Transverse colon (tissue), 4 donors: ENCODE measurements around the gene ARHGAP42. TPM values are rescaled to one million over a fixed set of nuclear protein-coding genes. Genes with fewer than 3 reads are reported as not detected.
"Not testable (repeated sequence)": the region's sequence is repeated elsewhere in the genome, so short reads cannot be mapped to it uniquely, and the experiment has no call there.

Source experiments
- DNase-seq: peaks from one replicate; pipeline ENCODE4 v3.0.0-alpha.2; 2019
- H3K27ac ChIP-seq, 4 donors: fragments of 200-600 bp; sonication (generic); 2 replicates each; pipeline ENCODE4 v1.5.1; 2016 to 2018; ENCODE audit warnings: inconsistent platforms in 4 of 4
- H3K27me3 ChIP-seq: fragments of 200-600 bp; sonication (generic); 2 replicates; pipeline ENCODE4 v1.5.1; 2017; ENCODE audit warnings: inconsistent platforms
- H3K36me3 ChIP-seq, 4 donors: fragments of 200-600 bp; sonication (generic); 2 replicates each; pipeline ENCODE4 v1.5.1; 2017 to 2019; ENCODE audit warnings: inconsistent platforms in 4 of 4
- H3K4me1 ChIP-seq, 4 donors: fragments of 200-600 bp; sonication (generic); 2 replicates each; pipeline ENCODE4 v1.5.1; 2017 to 2020; ENCODE audit warnings: inconsistent platforms in 4 of 4
- H3K4me3 ChIP-seq, 4 donors: fragments of 200-600 bp; sonication (generic); 1 replicate in 1 of 4; 2 replicates in 3 of 4; pipeline versions ENCODE4 v1.5.1 to v1.6.1; 2017 to 2019; ENCODE audit warnings: inconsistent platforms in 4 of 4
- H3K9me3 ChIP-seq, 2 donors: fragments of 200-600 bp; sonication (generic); 2 replicates each; pipeline ENCODE4 v1.5.1; 2017 to 2019; ENCODE audit warnings: inconsistent platforms in 2 of 2
- EP300 ChIP-seq: sonication (generic); formaldehyde crosslinking; IDR thresholded peaks from one replicate; pipeline ENCODE4 v1.6.1; 2017; ENCODE audit warnings: antibody characterized with exemption, low read depth
- POLR2A ChIP-seq: fragments of 450-650 bp; IDR thresholded peaks from one replicate; pipeline ENCODE4 v1.6.1; 2016; ENCODE audit warnings: antibody characterized with exemption, mild to moderate bottlenecking, moderate library complexity
- POLR2AphosphoS5 ChIP-seq, 3 donors: sonication (generic); formaldehyde crosslinking; IDR thresholded peaks; one replicate each; pipeline ENCODE4 v1.6.1; 2016; ENCODE audit warnings: antibody characterized with exemption in 3 of 3
- WGBS, 2 donors: methylation state at CpG; one replicate each; pipeline ENCODE4 v1.1.5; 2018; ENCODE audit warnings: low coverage in 1 of 2; 5-methylcytosine and 5-hydroxymethylcytosine counted together
- in situ Hi-C, 4 donors: fragments of 200-750 bp; cut with MboI; loops; one replicate each; pipeline versions ENCODE4 v1.15.0 to v1.15.1; 2017; ENCODE audit warnings: low sequenced_read_pairs in 3 of 4, low pct_ligation_motif_present in 1 of 4, low pct_unique_long_range_greater_than_20kb in 1 of 4
- intact Hi-C: fragments of 100-400 bp; cut with DNase I; formaldehyde crosslinking; loops from one replicate; pipeline ENCODE4 v1.15.1; 2023; ENCODE audit warnings: low total_unique reads
- total RNA-seq, 4 donors: library from RNA; depleted of rRNA; stranded (reverse); fragments of >200 nt; gene quantifications; one replicate each; pipeline ENCODE4 v1.1.0, GENCODE V29; 2016
- TF ChIP-seq, protein P1 (sequence below), 5 experiments: fragments of 200-600 bp in 3 of 5; fragments of 450-650 bp in 2 of 5; sonication (generic) in 3 of 5; IDR thresholded peaks; 1 replicate in 2 of 5; 2 replicates in 3 of 5; pipeline ENCODE4 v1.5.1; 2016 to 2017; ENCODE audit warnings: antibody characterized with exemption in 5 of 5, inconsistent platforms in 3 of 5, mild to moderate bottlenecking in 2 of 5, moderate library complexity in 1 of 5

ARHGAP42 gene
- total RNA-seq, 4 donors from 2014 or later: 33.3 to 62.5 (median 40.9) TPM

DNA sequence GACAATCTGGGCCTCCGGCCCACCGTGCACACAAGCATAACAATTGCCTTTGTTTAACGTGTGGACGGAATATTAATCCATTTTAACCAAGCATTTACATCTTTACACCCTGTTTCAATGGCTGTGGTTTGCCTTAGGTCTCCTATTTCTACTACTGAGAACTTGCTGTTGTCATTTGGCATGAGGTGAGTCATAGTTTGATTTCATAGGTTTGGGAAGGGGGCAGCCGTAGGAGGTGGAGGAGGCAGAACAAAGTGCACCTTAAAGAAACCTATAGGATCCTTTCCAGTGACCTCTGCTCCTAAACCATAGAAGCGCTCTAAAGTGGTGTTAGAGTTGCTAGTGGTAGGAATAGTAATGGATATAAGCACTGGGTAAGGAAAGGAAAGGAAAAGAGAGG is 59.4 kb downstream of the ARHGAP42 start:
- H3K9me3 ChIP-seq: peaks cover 0 to 4% of the 10 kb centered on the region in 2 donors
- 80 to 88% methylated on average over 2 to 6 of the region's 6 CpGs for WGBS, 2 donors
- TF ChIP-seq POLR2AphosphoS5 (IDR thresholded peaks at IDR 0.05): no peak
- TF ChIP-seq POLR2A: no peak
- TF ChIP-seq EP300: no peak
- TF ChIP-seq, protein P1, sequence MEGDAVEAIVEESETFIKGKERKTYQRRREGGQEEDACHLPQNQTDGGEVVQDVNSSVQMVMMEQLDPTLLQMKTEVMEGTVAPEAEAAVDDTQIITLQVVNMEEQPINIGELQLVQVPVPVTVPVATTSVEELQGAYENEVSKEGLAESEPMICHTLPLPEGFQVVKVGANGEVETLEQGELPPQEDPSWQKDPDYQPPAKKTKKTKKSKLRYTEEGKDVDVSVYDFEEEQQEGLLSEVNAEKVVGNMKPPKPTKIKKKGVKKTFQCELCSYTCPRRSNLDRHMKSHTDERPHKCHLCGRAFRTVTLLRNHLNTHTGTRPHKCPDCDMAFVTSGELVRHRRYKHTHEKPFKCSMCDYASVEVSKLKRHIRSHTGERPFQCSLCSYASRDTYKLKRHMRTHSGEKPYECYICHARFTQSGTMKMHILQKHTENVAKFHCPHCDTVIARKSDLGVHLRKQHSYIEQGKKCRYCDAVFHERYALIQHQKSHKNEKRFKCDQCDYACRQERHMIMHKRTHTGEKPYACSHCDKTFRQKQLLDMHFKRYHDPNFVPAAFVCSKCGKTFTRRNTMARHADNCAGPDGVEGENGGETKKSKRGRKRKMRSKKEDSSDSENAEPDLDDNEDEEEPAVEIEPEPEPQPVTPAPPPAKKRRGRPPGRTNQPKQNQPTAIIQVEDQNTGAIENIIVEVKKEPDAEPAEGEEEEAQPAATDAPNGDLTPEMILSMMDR (IDR thresholded peaks at IDR 0.05): no peak
- DNase-seq: no peak
- no peak overlapping the region for H3K4me3 ChIP-seq
- no peaks in the 10 kb centered on the region for H3K27me3 ChIP-seq
- peaks cover 0 to 2% (median 0%) of the 10 kb centered on the region in 4 donors for H3K4me1 ChIP-seq
- in situ Hi-C loops (no loop called here), intact Hi-C loops (no loop called here)
- H3K36me3 ChIP-seq: peaks cover 0 to 3% (median 0%) of the 10 kb centered on the region in 4 donors
- H3K27ac ChIP-seq: no peak overlapping the region

DNA sequence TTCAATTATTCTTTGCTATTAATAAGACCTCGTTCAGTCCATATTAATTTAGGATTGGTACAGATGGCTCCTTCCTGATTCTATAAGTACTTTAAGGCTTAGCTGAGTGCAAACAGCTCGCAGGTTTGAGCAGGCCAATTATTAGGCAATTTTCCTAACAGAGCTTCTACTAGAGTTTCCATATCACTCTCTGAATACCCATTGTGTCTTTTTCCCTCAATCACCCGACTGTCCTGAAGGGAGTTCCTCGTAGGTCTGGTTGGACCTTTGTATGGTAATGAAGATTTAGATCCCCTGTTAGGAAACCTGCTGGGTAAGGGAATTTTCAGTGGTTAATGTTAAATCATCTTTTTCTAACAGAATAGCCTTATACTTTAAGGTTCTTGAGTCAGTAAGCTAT is 61.1 kb downstream of the ARHGAP42 start:
- no peaks in the 10 kb centered on the region for H3K27me3 ChIP-seq
- no peak for DNase-seq
- in situ Hi-C loops (no loop called here), intact Hi-C loops (no loop called here)
- H3K4me3 ChIP-seq: no peak overlapping the region
- H3K9me3 ChIP-seq: peaks cover 0 to 4% of the 10 kb centered on the region in 2 donors
- TF ChIP-seq POLR2A (no peak), POLR2AphosphoS5 (IDR thresholded peaks at IDR 0.05) (no peak), EP300 (no peak)
- TF ChIP-seq, protein P1 (IDR thresholded peaks at IDR 0.05): no peak
- no peak overlapping the region for H3K27ac ChIP-seq
- peaks cover 0 to 4% (median 0%) of the 10 kb centered on the region in 4 donors for H3K4me1 ChIP-seq
- H3K36me3 ChIP-seq: peaks cover 0 to 3% (median 0%) of the 10 kb centered on the region in 4 donors
- WGBS, 2 donors: 67 to 87% methylated on average over 1 to 4 of the region's 4 CpGs

DNA sequence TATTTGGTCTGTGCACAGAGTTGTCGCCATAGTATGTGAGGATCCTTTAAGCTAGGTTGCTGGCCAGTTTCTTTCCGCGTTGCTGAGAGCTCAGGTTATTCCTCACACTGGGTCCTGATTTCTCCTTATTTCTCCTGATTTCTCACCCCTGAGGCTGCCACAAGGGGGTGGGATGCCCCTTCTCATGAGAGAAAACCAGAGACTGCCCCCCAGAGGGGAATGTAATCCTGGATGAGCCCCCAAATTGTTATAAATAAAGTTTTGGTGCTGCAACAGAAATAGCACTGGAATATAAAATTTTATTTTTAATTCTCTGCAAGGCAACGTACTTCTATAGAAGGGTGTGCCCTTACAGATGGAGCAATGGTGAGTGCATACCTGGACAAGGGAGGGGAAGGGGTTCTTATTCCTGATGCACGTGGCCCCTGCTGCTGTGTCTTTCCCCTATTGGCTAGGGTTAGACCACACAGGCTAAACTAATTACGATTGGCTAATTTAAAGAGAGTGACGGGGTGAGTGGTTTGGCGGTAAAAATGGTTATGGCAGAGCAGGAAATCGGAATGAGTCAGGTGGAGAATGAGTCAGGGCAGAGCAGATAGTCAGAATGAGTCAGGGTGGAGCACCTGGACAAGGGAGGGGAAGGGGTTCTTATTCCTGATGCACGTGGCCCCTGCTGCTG is 62.9 kb downstream of the ARHGAP42 start:
- H3K36me3 ChIP-seq, intact Hi-C loops, DNase-seq, H3K27me3 ChIP-seq, in situ Hi-C loops, H3K27ac ChIP-seq, H3K4me3 ChIP-seq, H3K9me3 ChIP-seq: not testable (repeated sequence)
- peaks cover 0 to 13% (median 0%) of the 10 kb centered on the region in 4 donors for H3K4me1 ChIP-seq
- 90 to 93% methylated on average over 3 to 10 of the region's 10 CpGs for WGBS, 2 donors

DNA sequence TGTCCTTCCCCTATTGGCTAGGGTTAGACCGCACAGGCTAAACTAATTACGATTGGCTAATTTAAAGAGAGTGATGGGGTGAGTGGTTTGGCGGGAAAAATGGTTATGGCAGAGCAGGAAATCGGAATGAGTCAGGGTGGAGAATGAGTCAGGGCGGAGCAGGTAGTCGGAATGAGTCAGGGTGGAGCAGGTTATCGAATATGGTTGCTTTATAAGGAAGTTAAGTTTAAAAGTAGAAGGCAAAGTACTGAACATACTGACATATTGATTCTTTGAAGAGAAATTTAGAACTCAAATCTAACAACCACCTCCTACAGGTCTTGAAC is 63.4 kb downstream of the ARHGAP42 start:
- H3K27ac ChIP-seq, H3K9me3 ChIP-seq, H3K27me3 ChIP-seq, DNase-seq, H3K36me3 ChIP-seq, in situ Hi-C loops, intact Hi-C loops, H3K4me3 ChIP-seq: not testable (repeated sequence)
- H3K4me1 ChIP-seq: peaks cover 0 to 13% (median 0%) of the 10 kb centered on the region in 4 donors
- 88 to 90% methylated on average over 6 to 7 of the region's 7 CpGs for WGBS, 2 donors

DNA sequence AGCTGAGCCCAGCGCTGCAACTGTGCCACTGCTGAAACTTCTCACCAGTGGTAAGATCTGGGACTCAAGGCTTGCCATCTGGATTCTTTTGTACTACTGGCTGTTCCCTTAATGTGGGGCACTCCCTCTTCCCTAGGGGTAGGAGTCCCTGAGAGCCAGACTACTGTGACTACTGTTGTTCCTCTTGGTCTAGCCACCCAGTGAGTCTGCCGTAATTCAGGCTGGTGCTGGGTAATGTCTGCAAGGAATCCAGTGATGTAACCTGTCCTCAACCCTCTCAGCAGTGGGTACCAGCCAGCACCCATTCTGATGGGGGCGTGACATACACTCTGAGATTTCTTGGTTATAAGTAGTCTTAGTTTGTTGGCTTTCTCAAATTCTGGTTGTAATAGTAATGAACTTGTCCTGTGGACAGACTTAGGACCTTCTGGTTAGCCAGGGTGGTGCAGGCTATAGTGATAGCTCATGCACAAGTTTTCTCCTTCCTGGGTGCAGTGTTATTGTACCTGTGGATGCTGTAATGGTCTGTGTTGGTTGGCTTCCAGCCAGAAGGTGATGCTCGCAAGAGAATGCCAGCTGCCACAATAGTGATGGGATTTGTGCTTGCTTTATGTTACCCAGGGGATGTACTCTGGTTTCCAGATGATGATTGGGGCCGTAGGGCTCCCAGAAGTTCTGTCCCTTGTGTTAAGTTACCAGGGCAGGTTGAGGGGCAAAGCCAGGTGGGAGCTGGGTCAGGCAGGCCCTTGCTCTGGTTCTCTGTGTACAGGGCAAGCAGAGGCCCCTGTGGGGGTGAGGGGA is 65.5 kb downstream of the ARHGAP42 start:
- no peak overlapping the region for H3K4me3 ChIP-seq
- TF ChIP-seq POLR2A (no peak), EP300 (no peak), POLR2AphosphoS5 (IDR thresholded peaks at IDR 0.05) (no peak)
- TF ChIP-seq, protein P1 (IDR thresholded peaks at IDR 0.05): no peak
- H3K27ac ChIP-seq: peak overlapping the region in 1 of 4 donors; percentile 4
- no peaks in the 10 kb centered on the region for H3K27me3 ChIP-seq
- no peak for DNase-seq
- 76 to 92% methylated on average over 2 to 5 of the region's 5 CpGs for WGBS, 2 donors
- peaks cover 0 to 13% (median 0%) of the 10 kb centered on the region in 4 donors for H3K4me1 ChIP-seq
- H3K36me3 ChIP-seq: peaks cover 0 to 3% (median 0%) of the 10 kb centered on the region in 4 donors
- intact Hi-C loops (no loop called here), in situ Hi-C loops (no loop called here)
- H3K9me3 ChIP-seq: peaks cover 0 to 4% of the 10 kb centered on the region in 2 donors
